Endothelial cell (in vitro differentiated cells): ENCODE results near the gene SPATS2. TPM values are rescaled to one million over a fixed set of nuclear protein-coding genes. Genes with fewer than 3 reads are reported as not detected.
"Not testable (repeated sequence)": the region's sequence is repeated elsewhere in the genome, so short reads cannot be mapped to it uniquely, and the experiment has no call there.

Experiments
- DNase-seq: peaks from one replicate; pipeline ENCODE4 v3.0.0; 2021; ENCODE audit warnings: low spot score
- H3K27ac Mint-ChIP-seq: one replicate; pipeline ENCODE4 v1.8.0; 2021; ENCODE audit warnings: mixed read lengths, inconsistent platforms; ENCODE audit not compliant: unreplicated experiment
- H3K27me3 Mint-ChIP-seq: one replicate; pipeline ENCODE4 v1.8.0; 2021; ENCODE audit warnings: mild to moderate bottlenecking, moderate library complexity, mixed read lengths, inconsistent platforms; ENCODE audit not compliant: unreplicated experiment
- H3K36me3 Mint-ChIP-seq: one replicate; pipeline ENCODE4 v1.8.0; 2021; ENCODE audit warnings: mild to moderate bottlenecking, low read depth, mixed read lengths, inconsistent platforms; ENCODE audit not compliant: unreplicated experiment
- H3K4me1 Mint-ChIP-seq: one replicate; pipeline ENCODE4 v1.8.0; 2021; ENCODE audit warnings: mild to moderate bottlenecking, mixed read lengths, inconsistent platforms; ENCODE audit not compliant: unreplicated experiment
- H3K4me3 Mint-ChIP-seq: one replicate; pipeline ENCODE4 v1.8.0; 2021; ENCODE audit warnings: mild to moderate bottlenecking, mixed read lengths, inconsistent platforms; ENCODE audit not compliant: unreplicated experiment
- H3K9me3 Mint-ChIP-seq: one replicate; pipeline ENCODE4 v1.8.0; 2021; ENCODE audit warnings: mixed read lengths, inconsistent platforms; ENCODE audit not compliant: unreplicated experiment
- CTCF ChIP-seq: fragments of 200-600 bp; sonication (generic); IDR thresholded peaks from one replicate; pipeline ENCODE4 v1.5.0; 2021; ENCODE audit warnings: antibody characterized with exemption; ENCODE audit not compliant: unreplicated experiment
- total RNA-seq: library from RNA; stranded (reverse); fragmentation: NEBNext Ultra II Directional; extraction: Animal tissue kit (Norgen Biotek cat#: 25700); gene quantifications from one replicate; pipeline ENCODE4 v1.2.1, GENCODE V29; 2021; ENCODE audit not compliant: unreplicated experiment

Gene SPATS2
- total RNA-seq, 1 donor from 2014 or later, result 37.3 TPM

- no peak for DNase-seq
- no peak for TF ChIP-seq CTCF
- peak overlapping the region; percentile 51 for H3K4me3 Mint-ChIP-seq
- peaks cover 12% of the 10 kb centered on the region for H3K36me3 Mint-ChIP-seq
- H3K27me3 Mint-ChIP-seq, result peaks cover 40% of the 10 kb centered on the region
- peak overlapping the region; percentile 70 for H3K27ac Mint-ChIP-seq
- H3K4me1 Mint-ChIP-seq, result peaks cover 6% of the 10 kb centered on the region
- no peaks in the 10 kb centered on the region for H3K9me3 Mint-ChIP-seq
Measured at GRCh38 chr12:49332891-49333371, 34.3 kb upstream of the SPATS2 start.

DNA sequence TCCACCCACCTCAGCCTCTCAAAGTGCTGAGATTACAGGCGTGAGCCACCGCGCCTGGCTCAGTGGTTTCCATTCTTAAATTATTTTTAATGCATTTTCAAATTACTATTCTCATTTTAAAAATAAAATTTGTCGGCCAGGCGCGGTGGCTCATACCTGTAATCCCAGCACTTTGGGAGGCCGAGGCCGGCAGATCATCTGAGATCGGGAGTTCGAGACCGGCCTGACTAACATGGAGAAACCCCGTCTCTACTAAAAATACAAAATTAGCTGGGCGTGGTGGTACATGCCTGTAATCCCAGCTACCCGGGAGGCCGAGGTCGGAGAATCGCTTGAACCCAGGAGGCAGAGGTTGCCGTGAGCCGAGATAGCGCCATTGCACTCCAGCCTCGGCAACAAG lies 33.5 kb upstream of the SPATS2 start:
- not testable (repeated sequence) for H3K9me3 Mint-ChIP-seq, H3K27ac Mint-ChIP-seq, H3K4me3 Mint-ChIP-seq, DNase-seq, H3K4me1 Mint-ChIP-seq
- H3K36me3 Mint-ChIP-seq, result peaks cover 12% of the 10 kb centered on the region
- peaks cover 46% of the 10 kb centered on the region for H3K27me3 Mint-ChIP-seq

GRCh38 chr12:49334226-49334625 lies 33.0 kb upstream of the SPATS2 start:
- H3K27me3 Mint-ChIP-seq, result peaks cover 46% of the 10 kb centered on the region
- H3K4me1 Mint-ChIP-seq, result peaks cover 6% of the 10 kb centered on the region
- H3K9me3 Mint-ChIP-seq, result no peaks in the 10 kb centered on the region
- no peak for TF ChIP-seq CTCF
- peaks cover 9% of the 10 kb centered on the region for H3K36me3 Mint-ChIP-seq
- DNase-seq, result no peak
- peak overlapping the region; percentile 31 for H3K4me3 Mint-ChIP-seq
- H3K27ac Mint-ChIP-seq, result no peak overlapping the region

- Mint-ChIP-seq H3K9me3 (no peaks in the 10 kb centered on the region), H3K36me3 (peaks cover 9% of the 10 kb centered on the region), H3K4me3 (peak overlapping the region; percentile 31), H3K27ac (no peak overlapping the region), H3K4me1 (peaks cover 6% of the 10 kb centered on the region), H3K27me3 (peaks cover 47% of the 10 kb centered on the region)
- no peak for DNase-seq
- TF ChIP-seq CTCF, result no peak
Measured at GRCh38 chr12:49334681-49335080, 32.6 kb upstream of the SPATS2 start.

- no peak for TF ChIP-seq CTCF
- DNase-seq, result no peak
- H3K36me3 Mint-ChIP-seq, result peaks cover 9% of the 10 kb centered on the region
- no peaks in the 10 kb centered on the region for H3K9me3 Mint-ChIP-seq
- H3K27me3 Mint-ChIP-seq, result peaks cover 54% of the 10 kb centered on the region
- H3K27ac Mint-ChIP-seq, result no peak overlapping the region
- H3K4me3 Mint-ChIP-seq, result no peak overlapping the region
- peaks cover 6% of the 10 kb centered on the region for H3K4me1 Mint-ChIP-seq
Measured at GRCh38 chr12:49335118-49335954, 31.9 kb upstream of the SPATS2 start.
